ENCODE measurements around the gene UBE3D.

DNA sequence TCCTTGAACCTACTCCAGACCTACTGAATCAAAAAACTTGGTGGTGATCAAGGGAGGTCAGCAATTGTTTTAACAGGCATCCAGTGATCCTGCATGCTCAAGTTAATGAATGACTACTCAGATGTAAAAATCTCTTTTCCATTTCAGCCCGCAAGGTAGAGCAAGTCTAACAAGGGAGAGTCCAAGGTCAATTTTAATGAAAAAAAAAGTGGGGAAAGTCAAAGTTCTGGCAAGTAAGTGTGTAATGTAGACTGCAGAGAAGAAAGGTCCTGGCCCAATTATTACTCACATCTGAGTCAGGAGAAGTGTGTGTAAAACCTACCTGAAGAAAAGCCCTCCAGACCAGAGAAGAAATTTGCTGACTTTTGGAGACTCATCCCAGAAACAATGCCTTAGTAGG, 193.5 kb downstream of the UBE3D start:
- no peak for TF ChIP-seq EZH2 (IDR thresholded peaks at IDR 0.05; ENCODE audit: borderline replicate concordance, insufficient read depth, low read depth, low read length, poor library complexity, severe bottlenecking)
- TF ChIP-seq, protein P1, sequence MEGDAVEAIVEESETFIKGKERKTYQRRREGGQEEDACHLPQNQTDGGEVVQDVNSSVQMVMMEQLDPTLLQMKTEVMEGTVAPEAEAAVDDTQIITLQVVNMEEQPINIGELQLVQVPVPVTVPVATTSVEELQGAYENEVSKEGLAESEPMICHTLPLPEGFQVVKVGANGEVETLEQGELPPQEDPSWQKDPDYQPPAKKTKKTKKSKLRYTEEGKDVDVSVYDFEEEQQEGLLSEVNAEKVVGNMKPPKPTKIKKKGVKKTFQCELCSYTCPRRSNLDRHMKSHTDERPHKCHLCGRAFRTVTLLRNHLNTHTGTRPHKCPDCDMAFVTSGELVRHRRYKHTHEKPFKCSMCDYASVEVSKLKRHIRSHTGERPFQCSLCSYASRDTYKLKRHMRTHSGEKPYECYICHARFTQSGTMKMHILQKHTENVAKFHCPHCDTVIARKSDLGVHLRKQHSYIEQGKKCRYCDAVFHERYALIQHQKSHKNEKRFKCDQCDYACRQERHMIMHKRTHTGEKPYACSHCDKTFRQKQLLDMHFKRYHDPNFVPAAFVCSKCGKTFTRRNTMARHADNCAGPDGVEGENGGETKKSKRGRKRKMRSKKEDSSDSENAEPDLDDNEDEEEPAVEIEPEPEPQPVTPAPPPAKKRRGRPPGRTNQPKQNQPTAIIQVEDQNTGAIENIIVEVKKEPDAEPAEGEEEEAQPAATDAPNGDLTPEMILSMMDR (IDR thresholded peaks at IDR 0.05), result no peak

All from B cell (primary cell).